NB4 (cell line): Measurements from ENCODE around the gene TYW5.

ENCODE experiments used
- CTCF ChIP-seq: IDR thresholded peaks from one replicate; pipeline ENCODE4 v1.5.1; 2012; ENCODE audit warnings: low read depth, low read length
- POLR2A ChIP-seq: IDR thresholded peaks from 2 replicates; pipeline ENCODE4 v1.6.1; 2011; ENCODE audit warnings: mild to moderate bottlenecking; ENCODE audit not compliant: insufficient read length; ENCODE audit errors: extremely low read depth
- TF ChIP-seq, protein P1 (sequence below): IDR thresholded peaks from 2 replicates; pipeline ENCODE4 v1.6.1; 2011; ENCODE audit warnings: low read depth, low read length

- TF ChIP-seq CTCF (no peak), POLR2A (no peak)
- TF ChIP-seq, protein P1, sequence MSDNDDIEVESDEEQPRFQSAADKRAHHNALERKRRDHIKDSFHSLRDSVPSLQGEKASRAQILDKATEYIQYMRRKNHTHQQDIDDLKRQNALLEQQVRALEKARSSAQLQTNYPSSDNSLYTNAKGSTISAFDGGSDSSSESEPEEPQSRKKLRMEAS = no peak
Observed at GRCh38 chr2:199914372-199914958, 40.8 kb downstream of the TYW5 start.
